GM10248 (cell line): ENCODE data around the gene MSH2.
"Not testable (repeated sequence)": the region's sequence is repeated elsewhere in the genome, so short reads cannot be mapped to it uniquely, and the experiment has no call there.

Experiments
- CTCF ChIA-PET: fragments of 300-600 bp; sonication (Branson Sonifier 250); formaldehyde crosslinking; extraction: SDS; loops from one replicate; lab custom pipeline; 2021; ENCODE audit warnings: antibody characterized with exemption; lab: Yijun Ruan, JAX
- POLR2A ChIA-PET: fragments of 350-650 bp; sonication (Branson Sonifier 250); formaldehyde crosslinking; extraction: SDS; loops from one replicate; lab custom pipeline; 2020; ENCODE audit warnings: antibody characterized with exemption; lab: Yijun Ruan, JAX
- DNase-seq: peaks from one replicate; pipeline ENCODE4 v3.0.0; 2012; ENCODE audit errors: extremely low spot score
- TF ChIP-seq, protein P1 (sequence below): IDR thresholded peaks from 2 replicates; pipeline ENCODE4 v1.5.1; 2012; ENCODE audit warnings: mild to moderate bottlenecking, low read depth; ENCODE audit errors: extremely low read depth, missing control alignments, control extremely low read depth

Gene MSH2

DNA sequence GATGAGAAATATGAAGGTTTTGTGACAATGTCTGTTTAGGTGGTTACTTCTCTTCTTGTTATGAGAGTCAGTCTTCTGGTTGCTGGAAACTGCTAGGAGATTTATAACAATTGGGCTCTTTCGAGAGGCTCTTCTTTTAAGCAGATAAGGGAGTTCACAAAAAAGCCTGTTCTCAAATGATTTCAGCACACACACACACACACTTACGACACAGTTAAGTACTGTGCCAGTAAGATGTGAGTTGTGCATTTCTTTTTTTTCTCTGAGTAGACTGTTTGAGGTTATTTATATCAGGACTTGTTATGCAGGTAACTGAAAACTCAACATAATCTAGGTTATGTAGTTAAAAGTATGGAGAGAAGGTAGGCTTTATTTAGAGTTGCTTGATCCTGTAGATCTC, 49.8 kb downstream of the MSH2 start:
- CTCF ChIA-PET: interaction anchor here (1.9 kb wide), 1 partner anchor 16 kb away, joined by 5 read pairs; no protein-coding TSS in a partner anchor
- POLR2A ChIA-PET: no interaction called here
- TF ChIP-seq, protein P1, sequence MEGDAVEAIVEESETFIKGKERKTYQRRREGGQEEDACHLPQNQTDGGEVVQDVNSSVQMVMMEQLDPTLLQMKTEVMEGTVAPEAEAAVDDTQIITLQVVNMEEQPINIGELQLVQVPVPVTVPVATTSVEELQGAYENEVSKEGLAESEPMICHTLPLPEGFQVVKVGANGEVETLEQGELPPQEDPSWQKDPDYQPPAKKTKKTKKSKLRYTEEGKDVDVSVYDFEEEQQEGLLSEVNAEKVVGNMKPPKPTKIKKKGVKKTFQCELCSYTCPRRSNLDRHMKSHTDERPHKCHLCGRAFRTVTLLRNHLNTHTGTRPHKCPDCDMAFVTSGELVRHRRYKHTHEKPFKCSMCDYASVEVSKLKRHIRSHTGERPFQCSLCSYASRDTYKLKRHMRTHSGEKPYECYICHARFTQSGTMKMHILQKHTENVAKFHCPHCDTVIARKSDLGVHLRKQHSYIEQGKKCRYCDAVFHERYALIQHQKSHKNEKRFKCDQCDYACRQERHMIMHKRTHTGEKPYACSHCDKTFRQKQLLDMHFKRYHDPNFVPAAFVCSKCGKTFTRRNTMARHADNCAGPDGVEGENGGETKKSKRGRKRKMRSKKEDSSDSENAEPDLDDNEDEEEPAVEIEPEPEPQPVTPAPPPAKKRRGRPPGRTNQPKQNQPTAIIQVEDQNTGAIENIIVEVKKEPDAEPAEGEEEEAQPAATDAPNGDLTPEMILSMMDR: no peak
- no peak for DNase-seq

DNA sequence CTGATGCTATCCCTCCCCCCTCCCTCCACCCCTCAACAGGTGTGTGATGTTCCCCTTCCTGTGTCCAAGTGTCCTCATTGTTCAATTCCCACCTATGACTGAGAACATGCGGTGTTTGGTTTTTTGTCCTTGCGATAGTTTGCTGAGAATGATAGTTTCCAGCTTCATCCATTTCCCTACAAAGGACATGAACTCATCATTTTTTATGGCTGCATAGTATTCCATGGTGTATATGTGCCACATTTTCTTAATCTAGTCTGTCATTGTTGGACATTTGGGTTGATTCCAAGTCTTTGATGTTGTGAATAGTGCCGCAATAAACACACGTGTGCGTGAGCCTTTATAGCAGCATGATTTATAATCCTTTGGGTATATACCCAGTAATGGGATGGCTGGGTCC, 51.9 kb downstream of the MSH2 start:
- DNase-seq, CTCF ChIA-PET, POLR2A ChIA-PET: not testable (repeated sequence)

DNA sequence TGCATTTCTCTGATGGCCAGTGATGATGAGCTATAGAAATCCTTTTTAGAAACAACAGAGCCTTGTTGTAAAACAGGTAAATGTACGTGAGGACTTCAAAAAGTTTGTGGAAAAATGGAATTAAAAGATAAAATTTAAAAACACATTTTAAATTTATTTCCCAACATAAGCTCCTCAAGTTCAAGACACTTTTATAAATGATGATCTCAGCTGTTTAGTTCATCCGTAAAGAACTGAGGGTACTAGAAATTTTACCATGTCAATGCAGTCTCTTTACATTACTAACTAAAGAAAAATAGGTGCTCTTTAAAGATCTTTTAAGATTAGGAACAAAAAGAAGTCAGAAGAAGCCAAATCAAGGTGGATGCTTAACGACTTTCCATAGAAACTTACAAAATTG, 52.5 kb downstream of the MSH2 start:
- ChIA-PET CTCF (no interaction called here), POLR2A (no interaction called here)
- TF ChIP-seq, protein P1: no peak
- DNase-seq: no peak

DNA sequence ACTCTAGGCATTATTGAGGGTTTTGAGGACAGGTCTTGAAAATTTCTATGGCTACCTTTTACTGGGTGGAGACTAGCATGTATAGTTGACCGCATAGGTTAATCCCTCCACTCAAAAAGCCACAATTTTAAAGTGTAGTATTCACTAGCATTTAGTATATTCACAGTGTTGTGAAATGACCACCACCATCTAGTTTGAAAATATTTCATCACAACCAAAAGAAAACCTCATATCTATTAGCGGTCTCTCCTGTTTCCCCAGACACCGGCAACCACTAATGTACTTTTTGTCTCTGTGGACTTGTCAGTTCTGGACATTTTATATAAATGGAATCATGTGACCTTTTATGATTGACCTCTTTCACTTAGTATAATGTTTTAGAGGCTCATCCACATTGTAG, 53.9 kb downstream of the MSH2 start:
- POLR2A ChIA-PET: no interaction called here
- DNase-seq: no peak
- CTCF ChIA-PET: interaction anchor here (1.4 kb wide), 1 partner anchor 64 kb away, joined by 4 read pairs; no protein-coding TSS in a partner anchor
- TF ChIP-seq, protein P1: no peak

DNA sequence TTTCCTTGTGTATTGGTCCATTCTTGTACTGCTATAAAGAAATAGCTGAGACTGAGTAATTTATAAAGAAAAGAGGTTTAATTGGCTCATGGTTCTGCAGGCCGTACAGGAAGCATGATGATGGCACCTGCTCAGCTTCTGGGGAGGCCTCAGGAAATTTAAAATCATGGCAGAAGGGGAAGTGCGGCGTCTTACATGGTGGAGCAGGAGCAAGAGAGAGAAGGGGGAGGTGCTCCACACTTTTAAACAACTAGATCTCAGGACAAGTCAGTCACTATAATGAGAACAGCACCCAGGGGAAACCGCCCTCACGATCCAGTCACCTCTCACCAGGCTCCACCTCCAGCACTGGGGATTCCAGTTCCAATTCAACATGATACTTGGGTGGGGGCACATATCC, 54.3 kb downstream of the MSH2 start:
- CTCF ChIA-PET: interaction anchor here (1.4 kb wide), 1 partner anchor 65 kb away, joined by 4 read pairs; no protein-coding TSS in a partner anchor
- no peak for DNase-seq
- TF ChIP-seq, protein P1: no peak
- POLR2A ChIA-PET: no interaction called here

DNA sequence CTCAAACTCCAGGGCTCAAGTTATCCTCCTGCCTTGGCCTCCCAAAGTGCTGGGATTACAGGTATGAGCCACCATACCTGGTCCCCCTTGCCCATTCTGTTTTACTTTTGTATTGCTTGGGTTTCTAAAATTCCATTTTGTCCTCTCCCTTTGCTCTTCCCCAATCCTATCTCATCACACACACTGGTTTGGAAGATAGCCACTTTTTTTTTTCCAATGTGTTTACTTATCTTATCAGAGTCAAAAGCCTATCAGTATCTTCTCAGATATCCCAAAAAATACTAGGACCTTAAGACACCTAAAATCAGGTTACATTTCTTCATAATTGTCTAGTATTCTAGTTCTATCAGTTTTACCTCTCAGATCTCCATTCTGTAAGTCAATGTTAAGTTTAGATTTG, 56.1 kb downstream of the MSH2 start:
- TF ChIP-seq, protein P1: no peak
- DNase-seq: no peak
- ChIA-PET POLR2A (no interaction called here), CTCF (no interaction called here)

DNA sequence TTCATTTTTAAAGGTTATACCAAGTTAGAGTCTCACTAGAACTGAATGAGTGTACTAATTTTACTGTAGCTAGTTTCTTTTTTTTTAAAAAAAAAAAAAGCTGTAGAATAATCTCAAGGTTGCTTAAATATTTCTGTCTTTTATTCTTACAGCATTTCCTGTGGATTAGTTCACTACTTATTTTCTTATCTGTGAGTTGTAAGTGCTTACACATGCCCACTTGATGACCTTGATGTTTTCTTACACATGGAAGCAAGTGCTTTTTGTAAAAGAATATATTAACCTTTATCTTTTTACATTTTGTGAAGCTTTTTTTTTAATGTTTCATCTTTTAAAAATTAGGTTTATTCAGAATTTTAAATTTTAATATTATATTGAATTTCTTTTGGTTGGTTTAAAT, 57.8 kb downstream of the MSH2 start:
- CTCF ChIA-PET: interaction anchor here (1.2 to 1.9 kb wide), 3 partner anchors 11 to 307 kb away, joined by 3 to 5 read pairs (median 3); no protein-coding TSS in a partner anchor
- no peak for DNase-seq
- TF ChIP-seq, protein P1: no peak
- POLR2A ChIA-PET: no interaction called here
